Common myeloid progenitor, CD34-positive (primary cell): ENCODE results near the gene HAUS3.
A peak's percentile ranks its signal among the peaks of the same experiment; 100 is the strongest.

Experiments
- CTCF ChIA-PET: fragments of 350-600 bp; sonication (Branson Sonifier 250); formaldehyde crosslinking; loops from one replicate; lab custom pipeline; 2021; ENCODE audit warnings: antibody characterized with exemption; lab: Charles Lee
- POLR2A ChIA-PET: fragments of 350-600 bp; sonication (Branson Sonifier 250); formaldehyde crosslinking; loops from one replicate; lab custom pipeline; 2021; ENCODE audit warnings: antibody characterized with exemption; lab: Charles Lee
- DNase-seq, 3 donors: peaks; one replicate each; pipeline versions ENCODE4 v3.0.0 to v3.0.0-alpha.2; 2013
- H3K27ac ChIP-seq, 2 experiments: 1 replicate in 1 of 2; 2 replicates in 1 of 2; pipeline ENCODE4 v1.7.0; 2013; ENCODE audit warnings: inconsistent platforms in 2 of 2, low read length in 2 of 2, mild to moderate bottlenecking in 2 of 2, low read depth in 1 of 2, moderate library complexity in 1 of 2; ENCODE audit not compliant: severe bottlenecking in 2 of 2, insufficient read depth in 1 of 2, poor library complexity in 1 of 2
- H3K27me3 ChIP-seq, 5 experiments: replicated peaks in 2 of 5; 1 replicate in 3 of 5; 2 replicates in 2 of 5; pipeline versions ENCODE4 v1.6.1 to v1.7.0; 2013; ENCODE audit warnings: low read length in 4 of 5, mild to moderate bottlenecking in 2 of 5, moderate library complexity in 2 of 5, inconsistent platforms in 1 of 5; ENCODE audit not compliant: insufficient read depth in 5 of 5, control insufficient read depth in 4 of 5
- H3K36me3 ChIP-seq, 4 experiments: 1 replicate in 2 of 4; 2 replicates in 2 of 4; pipeline versions ENCODE4 v1.6.1 to v1.7.0; 2013; ENCODE audit warnings: low read length in 3 of 4, control low read depth in 1 of 4, mild to moderate bottlenecking in 1 of 4; ENCODE audit not compliant: control insufficient read depth in 4 of 4, insufficient read depth in 4 of 4
- H3K4me1 ChIP-seq, 4 experiments: 1 replicate in 3 of 4; 2 replicates in 1 of 4; pipeline versions ENCODE4 v1.6.1 to v1.7.1; 2013; ENCODE audit warnings: low read length in 3 of 4, mild to moderate bottlenecking in 3 of 4, control low read depth in 1 of 4, inconsistent platforms in 1 of 4, moderate library complexity in 1 of 4; ENCODE audit not compliant: control insufficient read depth in 4 of 4, insufficient read depth in 4 of 4; ENCODE audit errors: control extremely low read depth in 1 of 4
- H3K4me3 ChIP-seq, 7 experiments: 1 replicate in 4 of 7; 2 replicates in 3 of 7; pipeline versions ENCODE4 v1.5.1 to v1.7.0; 2013; ENCODE audit warnings: mild to moderate bottlenecking in 7 of 7, low read length in 6 of 7, moderate library complexity in 6 of 7, inconsistent platforms in 2 of 7, low read depth in 2 of 7, control low read depth in 1 of 7; ENCODE audit not compliant: insufficient read depth in 4 of 7, control insufficient read depth in 1 of 7; ENCODE audit errors: extremely low read depth in 1 of 7
- H3K9me3 ChIP-seq, 5 experiments: 1 replicate in 4 of 5; 2 replicates in 1 of 5; pipeline versions ENCODE4 v1.6.1 to v1.7.1; 2013; ENCODE audit warnings: low read length in 4 of 5, mild to moderate bottlenecking in 2 of 5, inconsistent platforms in 1 of 5, low read depth in 1 of 5, moderate library complexity in 1 of 5; ENCODE audit not compliant: control insufficient read depth in 4 of 5, insufficient read depth in 2 of 5; ENCODE audit errors: control extremely low read depth in 1 of 5
- WGBS: methylation state at CpG from one replicate; pipeline ENCODE4 v1.1.5; 2013; ENCODE audit not compliant: insufficient coverage; 5-methylcytosine and 5-hydroxymethylcytosine counted together

The HAUS3 gene

GRCh38 chr4:2287594-2287915 lies 45.6 kb upstream of the HAUS3 start:
- DNase-seq, result no peak
- WGBS, result 100% methylated on average over 6 of the region's 9 CpGs
- Histone ChIP-seq H3K27me3 (no peaks in the 10 kb centered on the region), H3K36me3 (no peaks in the 10 kb centered on the region), H3K9me3 (no peaks in the 10 kb centered on the region), H3K4me3 (no peak overlapping the region), H3K4me1 (peaks cover 0 to 43% (median 37%) of the 10 kb centered on the region in 4 experiments), H3K27ac (no peak overlapping the region)
- ChIA-PET POLR2A (no interaction called here), CTCF (no interaction called here)

DNA sequence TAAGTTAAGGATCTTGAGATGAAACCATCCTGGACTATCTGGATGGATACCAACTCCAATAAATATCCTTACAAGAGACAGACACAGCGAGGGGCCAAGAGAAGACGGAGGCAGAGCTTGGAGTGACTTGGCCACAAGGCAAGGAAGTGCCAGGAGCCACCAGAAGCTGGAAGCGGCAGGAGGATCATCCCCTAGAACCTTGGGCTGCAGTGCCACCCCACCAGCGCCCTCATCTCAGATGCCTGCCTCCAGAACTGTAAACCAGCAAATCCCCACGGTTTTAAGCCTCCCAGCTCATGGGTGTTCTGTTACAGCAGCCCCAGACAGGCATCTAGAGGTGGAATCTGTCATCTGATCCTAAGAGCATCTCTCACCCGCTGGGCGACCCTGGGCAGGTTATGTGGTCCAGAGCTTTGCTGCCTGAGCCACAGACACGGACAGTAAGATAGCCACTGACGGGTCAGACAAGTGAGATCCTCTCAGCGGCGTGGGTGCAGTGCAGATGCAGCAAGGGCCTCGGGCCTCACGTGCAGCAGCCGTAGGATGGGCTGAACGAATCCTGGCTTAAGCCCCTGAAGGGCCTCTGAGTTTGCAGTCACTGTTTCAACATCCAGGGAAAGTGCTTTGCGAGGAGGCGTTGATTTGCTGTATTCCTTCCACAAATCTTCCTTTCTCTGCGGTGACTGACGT lies 45.1 kb upstream of the HAUS3 start:
- no peak for DNase-seq
- Histone ChIP-seq H3K27me3 (no peaks in the 10 kb centered on the region), H3K4me1 (peaks cover 0 to 48% (median 42%) of the 10 kb centered on the region in 4 experiments), H3K9me3 (no peaks in the 10 kb centered on the region), H3K4me3 (no peak overlapping the region), H3K36me3 (no peaks in the 10 kb centered on the region), H3K27ac (no peak overlapping the region)
- ChIA-PET CTCF (interaction anchor here (1.2 to 1.6 kb wide), 2 partner anchors 24 to 28 kb away, joined by 3 to 4 read pairs; no protein-coding TSS in a partner anchor), POLR2A (no interaction called here)
- 89% methylated on average over 18 of the region's 19 CpGs for WGBS

GRCh38 chr4:2285613-2286381 lies 43.9 kb upstream of the HAUS3 start:
- CTCF ChIA-PET, result interaction anchor here (1.0 to 1.6 kb wide), 4 partner anchors 9 to 130 kb away, joined by 3 to 4 read pairs (median 3); no protein-coding TSS in a partner anchor
- 90% methylated on average over 22 of the region's 27 CpGs for WGBS
- POLR2A ChIA-PET, result interaction anchor here (1.0 kb wide), 1 partner anchor 46 kb away, joined by 3 read pairs; no protein-coding TSS in a partner anchor
- Histone ChIP-seq H3K36me3 (no peaks in the 10 kb centered on the region), H3K27me3 (no peaks in the 10 kb centered on the region), H3K27ac (no peak overlapping the region), H3K4me3 (no peak overlapping the region), H3K9me3 (no peaks in the 10 kb centered on the region), H3K4me1 (peaks cover 0 to 48% (median 44%) of the 10 kb centered on the region in 4 experiments)
- DNase-seq, result no peak

DNA sequence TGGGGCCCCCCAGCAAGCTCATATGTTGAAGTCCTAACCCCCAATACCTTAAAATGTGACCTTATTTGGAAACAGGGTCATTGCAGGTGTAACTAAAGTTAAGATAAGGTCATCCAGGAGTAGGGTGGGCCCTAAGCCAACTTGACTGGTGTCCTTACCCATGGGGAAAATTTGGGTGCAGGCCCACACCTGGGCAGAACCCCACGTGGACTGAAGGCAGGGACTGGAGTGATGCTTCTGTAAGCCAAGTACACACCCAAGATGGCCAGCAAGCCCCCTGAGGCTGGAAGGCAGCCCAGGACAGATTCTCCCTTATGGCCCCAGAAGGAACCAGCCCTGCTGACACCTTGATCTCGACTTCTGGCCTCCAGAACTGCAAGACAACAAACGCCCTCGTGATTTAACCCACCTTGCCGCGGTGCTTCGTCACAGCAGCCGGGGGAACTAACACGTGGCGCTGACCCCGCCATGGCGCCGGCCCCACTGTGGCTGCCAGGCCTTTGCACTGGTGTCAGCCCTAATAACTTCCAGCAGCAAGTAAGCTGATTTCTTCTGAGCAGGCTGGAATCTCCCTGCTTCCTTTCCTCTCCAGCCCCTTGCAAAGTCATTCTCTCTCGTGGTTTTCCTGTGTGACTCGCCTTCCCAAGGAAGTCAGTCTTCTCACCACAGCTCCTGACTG lies 43.2 kb upstream of the HAUS3 start:
- H3K4me3 ChIP-seq, result no peak overlapping the region
- H3K4me1 ChIP-seq, result peaks cover 0 to 43% (median 39%) of the 10 kb centered on the region in 4 experiments
- WGBS, result 69% methylated on average over 15 of the region's 15 CpGs
- no peaks in the 10 kb centered on the region for H3K9me3 ChIP-seq
- POLR2A ChIA-PET, result interaction anchor here (1.0 kb wide), 1 partner anchor 47 kb away, joined by 3 read pairs; no protein-coding TSS in a partner anchor
- peak; percentile 37 to 75 (median 71) for DNase-seq
- H3K27me3 ChIP-seq, result no peaks in the 10 kb centered on the region
- no peaks in the 10 kb centered on the region for H3K36me3 ChIP-seq
- no peak overlapping the region for H3K27ac ChIP-seq
- CTCF ChIA-PET, result interaction anchor here (1.0 to 1.4 kb wide), 3 partner anchors 10 to 131 kb away, joined by 3 read pairs; no protein-coding TSS in a partner anchor

GRCh38 chr4:2284161-2284933 lies 42.4 kb upstream of the HAUS3 start:
- H3K4me3 ChIP-seq, result no peak overlapping the region
- DNase-seq, result no peak
- H3K4me1 ChIP-seq, result peaks cover 0 to 36% (median 33%) of the 10 kb centered on the region in 4 experiments
- ChIA-PET CTCF (interaction anchor here (1.4 kb wide), 1 partner anchor 70 kb away, joined by 3 read pairs; no protein-coding TSS in a partner anchor), POLR2A (no interaction called here)
- H3K27ac ChIP-seq, result no peak overlapping the region
- no peaks in the 10 kb centered on the region for H3K27me3 ChIP-seq
- H3K36me3 ChIP-seq, result no peaks in the 10 kb centered on the region
- no peaks in the 10 kb centered on the region for H3K9me3 ChIP-seq
- 98% methylated on average over 21 of the region's 23 CpGs for WGBS

GRCh38 chr4:2283199-2283711 lies 41.3 kb upstream of the HAUS3 start:
- H3K4me3 ChIP-seq, result no peak overlapping the region
- CTCF ChIA-PET, result interaction anchor here (1.4 kb wide), 1 partner anchor 71 kb away, joined by 3 read pairs; no protein-coding TSS in a partner anchor
- H3K36me3 ChIP-seq, result no peaks in the 10 kb centered on the region
- no peak for DNase-seq
- no peaks in the 10 kb centered on the region for H3K9me3 ChIP-seq
- no peaks in the 10 kb centered on the region for H3K27me3 ChIP-seq
- no peak overlapping the region for H3K27ac ChIP-seq
- POLR2A ChIA-PET, result interaction anchor here (2.5 kb wide), 1 partner anchor 8 kb away, joined by 29 read pairs; no protein-coding TSS in a partner anchor
- WGBS, result 96% methylated on average over 3 of the region's 3 CpGs
- peaks cover 0 to 36% (median 33%) of the 10 kb centered on the region in 4 experiments for H3K4me1 ChIP-seq
